Mesendoderm (in vitro differentiated cells): ENCODE data around the gene LRP6.

Source experiments
- DNase-seq: peaks from one replicate; pipeline ENCODE4 v3.0.0; 2013
- H2AK5ac ChIP-seq: 2 replicates; pipeline ENCODE4 v1.6.1; 2013; ENCODE audit warnings: low read length, inconsistent platforms
- H2BK120ac ChIP-seq: 2 replicates; pipeline ENCODE4 v1.6.1; 2013; ENCODE audit warnings: low read depth, mild to moderate bottlenecking, low read length, moderate library complexity, mixed read lengths
- H2BK15ac ChIP-seq: replicated peaks from 2 replicates; pipeline ENCODE4 v1.6.1; 2013; ENCODE audit warnings: low read depth, mild to moderate bottlenecking, moderate library complexity
- H2BK5ac ChIP-seq: 2 replicates; pipeline ENCODE4 v1.6.1; 2013; ENCODE audit warnings: low read length, inconsistent platforms
- H3K18ac ChIP-seq: 2 replicates; pipeline ENCODE4 v1.6.1; 2013; ENCODE audit warnings: mild to moderate bottlenecking, low read length, mixed read lengths
- H3K23ac ChIP-seq: one replicate; pipeline ENCODE4 v1.6.1; 2013; ENCODE audit warnings: low read length
- H3K27ac ChIP-seq: 2 replicates; pipeline ENCODE4 v1.5.1; 2013; ENCODE audit warnings: low read depth, mild to moderate bottlenecking, inconsistent platforms, low read length, moderate library complexity
- H3K27me3 ChIP-seq: 2 replicates; pipeline ENCODE4 v1.6.1; 2013; ENCODE audit warnings: low read length, control low read depth, mild to moderate bottlenecking, inconsistent platforms; ENCODE audit not compliant: insufficient read depth, poor library complexity
- H3K36me3 ChIP-seq: 2 replicates; pipeline ENCODE4 v1.6.1; 2013; ENCODE audit warnings: low read length, inconsistent platforms; ENCODE audit not compliant: control insufficient read depth, insufficient read depth
- H3K4ac ChIP-seq: one replicate; pipeline ENCODE4 v1.6.1; 2013; ENCODE audit warnings: low read depth, mild to moderate bottlenecking, low read length, moderate library complexity
- H3K4me1 ChIP-seq: 2 replicates; pipeline ENCODE4 v1.6.1; 2013; ENCODE audit warnings: low read depth, low read length, inconsistent platforms; ENCODE audit not compliant: control insufficient read depth
- H3K4me2 ChIP-seq: 2 replicates; pipeline ENCODE4 v1.6.1; 2013; ENCODE audit warnings: low read length
- H3K4me3 ChIP-seq: 2 replicates; pipeline ENCODE4 v1.5.1; 2013; ENCODE audit warnings: mild to moderate bottlenecking, low read length
- H3K56ac ChIP-seq: one replicate; pipeline ENCODE4 v1.6.1; 2013; ENCODE audit warnings: low read length
- H3K79me1 ChIP-seq: 2 replicates; pipeline ENCODE4 v1.6.1; 2013; ENCODE audit warnings: low read length, inconsistent platforms
- H3K79me2 ChIP-seq: 2 replicates; pipeline ENCODE4 v1.6.1; 2013; ENCODE audit warnings: mild to moderate bottlenecking, low read length; ENCODE audit not compliant: control insufficient read depth, insufficient read depth
- H3K9ac ChIP-seq: 2 replicates; pipeline ENCODE4 v1.6.1; 2013; ENCODE audit warnings: low read length, inconsistent platforms
- H4K5ac ChIP-seq: one replicate; pipeline ENCODE4 v1.6.1; 2013; ENCODE audit warnings: low read length
- H4K8ac ChIP-seq: one replicate; pipeline ENCODE4 v1.6.1; 2013; ENCODE audit warnings: low read depth, mild to moderate bottlenecking, control low read depth, low read length, moderate library complexity
- WGBS: extraction: QIAGEN DNeasy Blood & Tissue Kit; methylation state at CpG from one replicate; pipeline ENCODE4 v1.1.7; 2013; ENCODE audit warnings: low lambda C conversion rate, missing lambda C conversion rate; ENCODE audit not compliant: insufficient coverage; ENCODE audit errors: extremely low coverage; 5-methylcytosine and 5-hydroxymethylcytosine counted together

Gene LRP6

DNA sequence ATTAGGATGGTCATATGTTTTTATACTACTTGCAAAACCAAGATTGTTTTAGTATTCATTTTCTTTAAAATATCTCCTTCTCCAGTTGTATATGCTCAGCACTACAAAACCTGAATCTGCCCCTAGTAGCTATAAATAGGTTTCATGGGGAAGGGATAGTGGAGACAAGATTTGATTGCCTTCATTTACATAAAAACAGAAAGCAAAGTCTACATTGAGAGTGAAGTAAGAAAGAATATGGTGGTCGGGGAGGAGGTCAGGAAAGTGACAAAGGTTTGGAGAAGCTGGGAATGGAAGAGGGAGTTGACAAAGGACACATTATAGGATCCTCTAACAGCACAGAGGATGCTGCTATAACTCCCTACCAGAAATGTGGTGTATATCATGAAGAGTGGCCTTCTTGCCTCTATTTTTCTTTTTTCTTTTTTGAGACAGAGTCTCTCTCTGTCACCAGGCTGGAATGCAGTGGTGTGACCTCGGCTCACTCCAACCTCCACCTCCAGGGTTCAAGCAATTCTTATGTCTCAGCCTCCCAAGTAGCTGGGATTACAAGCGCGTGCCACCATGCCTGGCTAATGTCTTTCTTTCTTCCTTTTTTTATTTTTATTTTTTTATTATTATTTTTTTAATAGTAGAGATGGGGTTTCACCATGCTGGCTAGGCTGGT lies 6.6 kb upstream of the LRP6 start:
- Histone ChIP-seq H3K79me2 (no peaks in the 10 kb centered on the region), H2AK5ac (no peak overlapping the region), H3K36me3 (no peaks in the 10 kb centered on the region), H3K4me2 (no peak overlapping the region), H3K9ac (no peak overlapping the region), H3K79me1 (no peaks in the 10 kb centered on the region), H3K4me3 (no peak overlapping the region), H3K4ac (no peak overlapping the region), H3K18ac (no peak overlapping the region), H4K8ac (no peak overlapping the region), H2BK120ac (no peak overlapping the region), H3K27me3 (no peaks in the 10 kb centered on the region), H3K23ac (no peak overlapping the region), H4K5ac (no peak overlapping the region), H3K56ac (no peak overlapping the region), H3K4me1 (peaks cover 2% of the 10 kb centered on the region), H2BK5ac (no peak overlapping the region), H3K27ac (no peak overlapping the region), H2BK15ac (no peak overlapping the region)
- no peak for DNase-seq
- WGBS = no CpG with 5 or more reads among the region's 4 CpGs

DNA sequence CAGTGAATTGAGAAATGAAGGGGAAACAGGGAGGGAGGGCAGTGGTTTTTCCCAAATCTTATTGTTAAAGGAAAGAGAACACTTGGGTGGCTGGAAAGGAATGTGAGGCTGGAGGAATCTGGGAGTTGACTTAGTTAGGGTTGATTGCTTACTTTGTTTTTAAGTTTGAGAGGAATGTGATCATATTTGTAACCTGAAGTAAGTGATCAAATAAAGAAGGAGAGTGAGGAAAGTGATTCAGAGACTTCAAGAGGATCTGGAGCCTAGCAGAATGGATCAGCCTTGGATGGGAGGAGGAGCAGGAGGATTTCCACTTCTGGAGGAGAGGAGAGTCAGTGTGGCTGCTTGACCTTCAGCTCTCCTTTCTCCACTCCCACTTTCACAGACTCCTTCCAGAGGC lies 6.0 kb upstream of the LRP6 start:
- no peak overlapping the region for H2AK5ac ChIP-seq

DNA sequence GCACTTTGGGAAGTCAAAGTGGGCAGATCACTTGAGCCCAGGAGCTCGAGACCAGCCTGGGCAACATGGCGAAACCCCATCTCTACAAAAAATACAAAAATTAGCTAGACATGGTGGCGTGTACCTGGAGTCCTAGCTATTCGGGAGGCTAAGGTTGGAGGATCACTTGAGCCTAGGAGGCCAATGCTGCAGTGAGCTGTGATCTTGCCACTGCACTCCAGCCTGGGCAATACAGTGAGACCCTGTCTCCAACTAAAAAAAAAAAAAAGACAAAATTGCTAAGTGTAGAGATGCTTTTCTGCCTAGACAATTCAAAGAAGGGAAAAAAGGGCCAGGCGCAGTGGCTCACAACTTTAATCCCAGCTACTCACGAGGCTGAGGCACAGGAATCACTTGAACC lies 3.4 kb upstream of the LRP6 start:
- peaks cover 13% of the 10 kb centered on the region for H3K79me2 ChIP-seq
- no peak overlapping the region for H3K56ac ChIP-seq
- no CpG with 5 or more reads among the region's 6 CpGs for WGBS
- H3K36me3 ChIP-seq = no peaks in the 10 kb centered on the region
- no peak overlapping the region for H3K4me2 ChIP-seq
- DNase-seq = no peak
- H3K27me3 ChIP-seq = no peaks in the 10 kb centered on the region
- no peak overlapping the region for H3K27ac ChIP-seq
- H3K9ac ChIP-seq = no peak overlapping the region
- peaks cover 2% of the 10 kb centered on the region for H3K4me1 ChIP-seq
- no peak overlapping the region for H2AK5ac ChIP-seq
- no peak overlapping the region for H2BK120ac ChIP-seq
- no peak overlapping the region for H4K8ac ChIP-seq
- no peak overlapping the region for H3K18ac ChIP-seq
- H2BK5ac ChIP-seq = no peak overlapping the region
- no peak overlapping the region for H3K23ac ChIP-seq
- H3K4me3 ChIP-seq = no peak overlapping the region
- H3K79me1 ChIP-seq = no peaks in the 10 kb centered on the region
- no peak overlapping the region for H3K4ac ChIP-seq
- no peak overlapping the region for H4K5ac ChIP-seq
- no peak overlapping the region for H2BK15ac ChIP-seq

More for the DNA sequence above, 6.0 kb upstream of the LRP6 start:
- no peaks in the 10 kb centered on the region for H3K36me3 ChIP-seq
- peak; percentile 55 for DNase-seq
- H3K9ac ChIP-seq = no peak overlapping the region
- H3K27me3 ChIP-seq = no peaks in the 10 kb centered on the region
- no peak overlapping the region for H3K4ac ChIP-seq
- H2BK15ac ChIP-seq = no peak overlapping the region
- H3K4me3 ChIP-seq = no peak overlapping the region
- no peak overlapping the region for H4K8ac ChIP-seq
- peak overlapping the region; percentile 52 for H3K56ac ChIP-seq
- H2BK5ac ChIP-seq = no peak overlapping the region
- no peak overlapping the region for H3K18ac ChIP-seq
- H3K27ac ChIP-seq = no peak overlapping the region
- H3K23ac ChIP-seq = no peak overlapping the region
- no peak overlapping the region for H2BK120ac ChIP-seq
- peaks cover 2% of the 10 kb centered on the region for H3K4me1 ChIP-seq
- H3K79me2 ChIP-seq = no peaks in the 10 kb centered on the region
- H3K79me1 ChIP-seq = no peaks in the 10 kb centered on the region
- H4K5ac ChIP-seq = no peak overlapping the region
- no peak overlapping the region for H3K4me2 ChIP-seq

DNA sequence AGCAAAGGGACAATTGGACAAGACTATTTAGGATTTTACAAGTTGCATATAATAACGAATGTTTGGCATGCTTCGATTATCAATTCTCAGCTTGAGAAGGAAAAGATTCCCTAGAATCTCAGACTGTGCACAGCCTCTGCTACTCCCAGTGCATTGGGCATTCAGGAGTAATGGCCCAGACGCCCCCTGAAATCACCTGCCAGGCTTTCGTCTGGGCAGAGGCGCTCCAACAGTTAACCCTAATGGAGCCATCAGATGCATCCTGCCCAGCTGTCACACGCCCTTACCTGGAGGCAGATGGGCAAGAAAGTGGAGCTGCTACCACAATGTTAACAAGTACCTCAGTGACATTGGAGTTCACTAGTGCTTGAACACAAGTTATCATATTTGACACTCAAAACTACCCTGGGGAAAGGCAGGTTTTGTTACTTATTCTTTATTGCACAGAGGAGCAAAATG lies 927 bp upstream of the LRP6 start:
- Histone ChIP-seq H3K56ac (peak overlapping the region; percentile 92), H3K36me3 (no peaks in the 10 kb centered on the region), H3K27me3 (no peaks in the 10 kb centered on the region), H2BK5ac (no peak overlapping the region), H3K79me2 (peaks cover 35% of the 10 kb centered on the region), H3K4me1 (no peaks in the 10 kb centered on the region), H3K4ac (no peak overlapping the region), H4K5ac (no peak overlapping the region), H2BK15ac (no peak overlapping the region), H3K9ac (peak overlapping the region; percentile 80), H3K79me1 (no peaks in the 10 kb centered on the region), H3K23ac (no peak overlapping the region), H3K18ac (no peak overlapping the region), H3K4me2 (peak overlapping the region; percentile 74), H2AK5ac (peak overlapping the region; percentile 40), H4K8ac (no peak overlapping the region), H3K27ac (no peak overlapping the region), H3K4me3 (no peak overlapping the region), H2BK120ac (no peak overlapping the region)
- no CpG with 5 or more reads among the region's 6 CpGs for WGBS
- DNase-seq = peak; percentile 47

DNA sequence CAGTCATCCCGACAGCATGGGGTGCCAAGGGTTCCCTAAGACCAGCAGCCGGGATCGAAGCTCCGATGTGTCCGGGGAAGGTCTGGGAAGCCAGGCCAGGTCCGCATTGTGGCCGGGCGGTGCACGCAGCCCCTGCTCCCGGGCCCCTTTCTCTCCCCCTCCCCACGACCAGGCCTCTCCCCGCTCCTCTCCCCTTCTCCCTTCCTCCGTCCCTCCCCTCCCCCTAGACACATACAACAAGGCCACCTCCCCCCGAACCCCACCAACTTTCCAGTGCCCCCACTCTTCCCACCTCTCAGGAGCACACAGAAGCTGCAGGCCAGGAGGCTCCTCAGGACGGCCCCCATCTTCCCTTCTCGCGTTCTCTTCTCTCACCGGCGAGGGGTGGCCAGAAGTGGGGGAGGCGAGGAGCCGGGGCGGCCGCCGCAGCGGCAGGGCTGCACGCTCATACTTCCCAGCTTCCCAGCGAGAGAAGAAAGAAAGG lies 413 bp downstream of the LRP6 start:
- WGBS = no CpG with 5 or more reads among the region's 27 CpGs
- DNase-seq = peak; percentile 81
- no peak overlapping the region for H2BK120ac ChIP-seq
- peak overlapping the region; percentile 28 for H4K8ac ChIP-seq
- no peak overlapping the region for H3K23ac ChIP-seq
- H3K9ac ChIP-seq = peak overlapping the region; percentile 98
- H4K5ac ChIP-seq = no peak overlapping the region
- peak overlapping the region; percentile 100 for H3K56ac ChIP-seq
- no peaks in the 10 kb centered on the region for H3K27me3 ChIP-seq
- no peak overlapping the region for H2BK15ac ChIP-seq
- peaks cover 46% of the 10 kb centered on the region for H3K79me2 ChIP-seq
- H2AK5ac ChIP-seq = no peak overlapping the region
- H3K36me3 ChIP-seq = no peaks in the 10 kb centered on the region
- H3K18ac ChIP-seq = peak overlapping the region; percentile 71
- no peaks in the 10 kb centered on the region for H3K79me1 ChIP-seq
- H3K4me2 ChIP-seq = peak overlapping the region; percentile 92
- no peak overlapping the region for H3K4ac ChIP-seq
- peak overlapping the region; percentile 87 for H3K27ac ChIP-seq
- no peaks in the 10 kb centered on the region for H3K4me1 ChIP-seq
- H3K4me3 ChIP-seq = peak overlapping the region; percentile 89
- H2BK5ac ChIP-seq = peak overlapping the region; percentile 29
